SK-N-SH treated with all-trans-retinoic acid at 6 μM for 48 hours (cell line): ENCODE measurements around the gene CHMP1B.

Source experiments
- BACH2 ChIP-seq: fragments of 250-450 bp; sonication (Bioruptor Pico); IDR thresholded peaks from 2 replicates; pipeline ENCODE4 v1.9.0; 2021; ENCODE audit warnings: mild to moderate bottlenecking, borderline replicate concordance
- RARB ChIP-seq: fragments of 250-450 bp; sonication (Bioruptor Pico); IDR thresholded peaks from 2 replicates; pipeline ENCODE4 v1.8.0; 2021; ENCODE audit warnings: mild to moderate bottlenecking, moderate library complexity
- ZFP3 ChIP-seq: fragments of 250-450 bp; sonication (Bioruptor Pico); IDR thresholded peaks from 2 replicates; pipeline ENCODE4 v1.5.0; 2020; ENCODE audit warnings: mild to moderate bottlenecking, moderate library complexity
- ZNF565 ChIP-seq: fragments of 450-650 bp; formaldehyde crosslinking; conservative IDR thresholded peaks from 2 replicates; pipeline ENCODE4 v1.5.0; 2020; ENCODE audit warnings: low read depth, mild to moderate bottlenecking, moderate library complexity
- TF ChIP-seq, protein P1 (sequence below): fragments of 250-450 bp; sonication (Bioruptor Pico); IDR thresholded peaks from 2 replicates; pipeline ENCODE4 v1.5.1; 2020; ENCODE audit warnings: low read depth, mild to moderate bottlenecking, moderate library complexity
- TF ChIP-seq, protein P2 (sequence below): fragments of 250-450 bp; sonication (Bioruptor Pico); IDR thresholded peaks from 2 replicates; pipeline ENCODE4 v1.8.0; 2021; ENCODE audit warnings: low read depth, mild to moderate bottlenecking, moderate library complexity, borderline replicate concordance

DNA sequence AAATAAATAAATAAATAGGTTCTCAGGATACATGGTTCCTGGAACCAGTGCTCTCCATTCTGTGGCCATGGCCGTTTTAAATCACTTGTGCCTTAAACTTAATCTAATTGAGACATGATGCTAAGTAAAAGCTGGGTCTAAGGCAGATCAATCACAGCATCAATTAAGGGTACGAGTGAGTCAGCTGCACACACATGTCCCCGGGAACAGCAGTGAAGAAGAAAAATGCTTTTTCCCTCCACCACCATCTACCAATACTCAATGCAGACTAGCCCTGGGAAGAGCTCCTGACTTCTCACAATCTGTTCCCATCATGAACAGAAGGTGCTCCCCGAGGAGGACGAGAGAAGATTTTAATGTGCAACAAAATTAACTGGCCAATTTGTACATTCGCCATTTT is 6.8 kb upstream of the CHMP1B start:
- TF ChIP-seq, protein P1, sequence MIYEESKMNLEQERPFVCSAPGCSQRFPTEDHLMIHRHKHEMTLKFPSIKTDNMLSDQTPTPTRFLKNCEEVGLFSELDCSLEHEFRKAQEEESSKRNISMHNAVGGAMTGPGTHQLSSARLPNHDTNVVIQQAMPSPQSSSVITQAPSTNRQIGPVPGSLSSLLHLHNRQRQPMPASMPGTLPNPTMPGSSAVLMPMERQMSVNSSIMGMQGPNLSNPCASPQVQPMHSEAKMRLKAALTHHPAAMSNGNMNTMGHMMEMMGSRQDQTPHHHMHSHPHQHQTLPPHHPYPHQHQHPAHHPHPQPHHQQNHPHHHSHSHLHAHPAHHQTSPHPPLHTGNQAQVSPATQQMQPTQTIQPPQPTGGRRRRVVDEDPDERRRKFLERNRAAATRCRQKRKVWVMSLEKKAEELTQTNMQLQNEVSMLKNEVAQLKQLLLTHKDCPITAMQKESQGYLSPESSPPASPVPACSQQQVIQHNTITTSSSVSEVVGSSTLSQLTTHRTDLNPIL (CRISPR knock-in tag): no peak
- TF ChIP-seq BACH2 (CRISPR knock-in tag): no peak
- no peak for TF ChIP-seq RARB (CRISPR knock-in tag)
- TF ChIP-seq, protein P2, sequence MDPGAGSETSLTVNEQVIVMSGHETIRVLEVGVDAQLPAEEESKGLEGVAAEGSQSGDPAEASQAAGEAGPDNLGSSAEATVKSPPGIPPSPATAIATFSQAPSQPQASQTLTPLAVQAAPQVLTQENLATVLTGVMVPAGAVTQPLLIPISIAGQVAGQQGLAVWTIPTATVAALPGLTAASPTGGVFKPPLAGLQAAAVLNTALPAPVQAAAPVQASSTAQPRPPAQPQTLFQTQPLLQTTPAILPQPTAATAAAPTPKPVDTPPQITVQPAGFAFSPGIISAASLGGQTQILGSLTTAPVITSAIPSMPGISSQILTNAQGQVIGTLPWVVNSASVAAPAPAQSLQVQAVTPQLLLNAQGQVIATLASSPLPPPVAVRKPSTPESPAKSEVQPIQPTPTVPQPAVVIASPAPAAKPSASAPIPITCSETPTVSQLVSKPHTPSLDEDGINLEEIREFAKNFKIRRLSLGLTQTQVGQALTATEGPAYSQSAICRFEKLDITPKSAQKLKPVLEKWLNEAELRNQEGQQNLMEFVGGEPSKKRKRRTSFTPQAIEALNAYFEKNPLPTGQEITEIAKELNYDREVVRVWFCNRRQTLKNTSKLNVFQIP: no peak
- TF ChIP-seq ZFP3 (CRISPR knock-in tag): no peak
- no peak for TF ChIP-seq ZNF565 (CRISPR knock-in tag)
